H1 (cell line): ENCODE measurements around the gene NDUFA3. TPM values are rescaled to one million over a fixed set of nuclear protein-coding genes. Genes with fewer than 3 reads are reported as not detected.

Experiments used
- CTCF ChIA-PET: fragments of 300-600 bp; sonication (Branson Sonifier 250); formaldehyde crosslinking; loops from one replicate; lab custom pipeline; 2021; ENCODE audit not compliant: partially characterized antibody; lab: Charles Lee
- POLR2A ChIA-PET: fragments of 300-600 bp; sonication (Branson Sonifier 250); formaldehyde crosslinking; loops from one replicate; lab custom pipeline; 2021; ENCODE audit warnings: inconsistent platforms; ENCODE audit not compliant: partially characterized antibody; lab: Charles Lee
- DNase-seq, 2 experiments: peaks; one replicate each; pipeline versions ENCODE4 v3.0.0 to v3.0.0-alpha.2; 2010 to 2022; ENCODE audit warnings: low spot score in 2 of 2, low read depth in 1 of 2, mixed read lengths in 1 of 2
- FAIRE-seq: peaks from 2 replicates; lab custom pipeline; 2011; peaks lifted over from hg19 to GRCh38; lab: Jason Lieb, UNC
- H2AFZ ChIP-seq: 2 replicates; pipeline ENCODE4 v1.8.1; 2012; ENCODE audit warnings: low read length, inconsistent platforms
- H2AK5ac ChIP-seq: 2 replicates; pipeline ENCODE4 v1.6.1; 2013; ENCODE audit warnings: low read depth, low read length
- H2BK120ac ChIP-seq: replicated peaks from 2 replicates; pipeline ENCODE3; 2013; ENCODE audit warnings: low read depth, low read length, inconsistent platforms
- H2BK12ac ChIP-seq: 2 replicates; pipeline ENCODE4 v1.6.1; 2013; ENCODE audit warnings: low read depth, low read length
- H2BK15ac ChIP-seq: 2 replicates; pipeline ENCODE4 v1.6.1; 2013; ENCODE audit warnings: low read length
- H2BK20ac ChIP-seq: 2 replicates; pipeline ENCODE4 v1.6.1; 2013; ENCODE audit warnings: low read length
- H2BK5ac ChIP-seq: 2 replicates; pipeline ENCODE4 v1.6.1; 2013; ENCODE audit warnings: low read depth, low read length
- H3K14ac ChIP-seq: 2 replicates; pipeline ENCODE4 v1.6.1; 2013; ENCODE audit warnings: inconsistent platforms; ENCODE audit not compliant: insufficient read length
- H3K18ac ChIP-seq: 2 replicates; pipeline ENCODE4 v1.6.1; 2013; ENCODE audit warnings: low read length; ENCODE audit errors: extremely low read depth
- H3K23ac ChIP-seq: 2 replicates; pipeline ENCODE4 v1.6.1; 2013; ENCODE audit warnings: inconsistent platforms; ENCODE audit not compliant: insufficient read length
- H3K23me2 ChIP-seq: 2 replicates; pipeline ENCODE4 v1.6.1; 2013; ENCODE audit warnings: low read depth, low read length
- H3K27ac ChIP-seq: 2 replicates; pipeline ENCODE4 v1.6.1; 2011; ENCODE audit warnings: low read depth, low read length, inconsistent platforms
- H3K27me3 ChIP-seq, 4 experiments: replicated peaks in 1 of 4; 1 replicate in 1 of 4; 2 replicates in 3 of 4; pipeline versions ENCODE4 v1.6.1 to v1.8.1; 2011 to 2013; ENCODE audit warnings: low read length in 3 of 4, mild to moderate bottlenecking in 3 of 4, inconsistent platforms in 2 of 4, mixed read lengths in 2 of 4, moderate library complexity in 1 of 4; ENCODE audit not compliant: control insufficient read depth in 3 of 4, insufficient read depth in 3 of 4; ENCODE audit errors: extremely low read depth in 1 of 4
- H3K36me3 ChIP-seq, 4 experiments: 2 replicates each; pipeline versions ENCODE4 v1.6.1 to v1.8.1; 2011 to 2013; ENCODE audit warnings: mild to moderate bottlenecking in 4 of 4, low read length in 3 of 4, moderate library complexity in 2 of 4, control low read depth in 1 of 4, inconsistent platforms in 1 of 4; ENCODE audit not compliant: insufficient read depth in 4 of 4, control insufficient read depth in 2 of 4
- H3K4ac ChIP-seq: replicated peaks from 2 replicates; pipeline ENCODE3; 2013; ENCODE audit warnings: low read length, low read depth, mixed read lengths, inconsistent platforms; ENCODE audit not compliant: insufficient read length
- H3K4me1 ChIP-seq, 4 experiments: replicated peaks in 1 of 4; 1 replicate in 1 of 4; 2 replicates in 3 of 4; pipeline versions ENCODE4 v1.6.1 to v1.8.1; 2011 to 2013; ENCODE audit warnings: low read length in 3 of 4, inconsistent platforms in 2 of 4, mixed read lengths in 1 of 4; ENCODE audit not compliant: insufficient read depth in 4 of 4, control insufficient read depth in 3 of 4
- H3K4me2 ChIP-seq, 2 experiments: 2 replicates each; pipeline versions ENCODE4 v1.6.1 to v1.8.1; 2011 to 2013; ENCODE audit warnings: low read depth in 2 of 2, low read length in 2 of 2, control low read depth in 1 of 2, inconsistent platforms in 1 of 2, mild to moderate bottlenecking in 1 of 2; ENCODE audit not compliant: insufficient read depth in 1 of 2
- H3K4me3 ChIP-seq, 4 experiments: fragments of 200-600, 300-600 bp in 1 of 4; sonication (generic), shearing (Covaris generic), sonication (Bioruptor Twin) in 1 of 4; 2 replicates each; pipeline versions ENCODE4 v1.5.1 to v1.8.1; 2011 to 2016; ENCODE audit warnings: low read length in 4 of 4, low read depth in 3 of 4, control low read depth in 2 of 4, inconsistent platforms in 2 of 4, mild to moderate bottlenecking in 2 of 4, mixed read lengths in 1 of 4, moderate library complexity in 1 of 4; ENCODE audit not compliant: insufficient read depth in 2 of 4; ENCODE audit errors: extremely low read depth in 1 of 4
- H3K56ac ChIP-seq: replicated peaks from 2 replicates; pipeline ENCODE3; 2013; ENCODE audit warnings: low read depth, mild to moderate bottlenecking, mixed read lengths, low read length, inconsistent platforms; ENCODE audit not compliant: insufficient read length
- H3K79me1 ChIP-seq: 2 replicates; pipeline ENCODE4 v1.6.1; 2013; ENCODE audit warnings: low read depth, low read length, control low read depth
- H3K79me2 ChIP-seq, 2 experiments: 2 replicates each; pipeline versions ENCODE4 v1.6.1 to v1.8.1; 2012 to 2013; ENCODE audit warnings: low read length in 2 of 2, mild to moderate bottlenecking in 2 of 2, inconsistent platforms in 1 of 2; ENCODE audit not compliant: insufficient read depth in 2 of 2, control insufficient read depth in 1 of 2
- H3K9ac ChIP-seq, 4 experiments: replicated peaks in 1 of 4; 1 replicate in 1 of 4; 2 replicates in 3 of 4; pipeline versions ENCODE4 v1.6.1 to v1.8.1; 2011 to 2013; ENCODE audit warnings: low read depth in 3 of 4, low read length in 3 of 4, control low read depth in 2 of 4, mild to moderate bottlenecking in 2 of 4, moderate library complexity in 2 of 4, inconsistent platforms in 1 of 4; ENCODE audit errors: extremely low read depth in 1 of 4
- H3K9me3 ChIP-seq, 2 experiments: 2 replicates each; pipeline versions ENCODE4 v1.6.1 to v1.8.1; 2012 to 2013; ENCODE audit warnings: mild to moderate bottlenecking in 2 of 2, moderate library complexity in 2 of 2, control low read depth in 1 of 2, inconsistent platforms in 1 of 2, low read depth in 1 of 2, low read length in 1 of 2, mixed read lengths in 1 of 2; ENCODE audit not compliant: insufficient read depth in 2 of 2
- H4K20me1 ChIP-seq, 2 experiments: replicated peaks in 1 of 2; 2 replicates each; pipeline versions ENCODE3 to v1.8.1; 2011 to 2013; ENCODE audit warnings: inconsistent platforms in 2 of 2, low read length in 2 of 2, mild to moderate bottlenecking in 1 of 2; ENCODE audit not compliant: insufficient read depth in 2 of 2, control insufficient read depth in 1 of 2
- H4K5ac ChIP-seq: 2 replicates; pipeline ENCODE4 v1.6.1; 2013; ENCODE audit warnings: low read length, low read depth, mixed read lengths, inconsistent platforms; ENCODE audit not compliant: insufficient read length
- H4K8ac ChIP-seq: 2 replicates; pipeline ENCODE4 v1.8.0; 2013; ENCODE audit warnings: mild to moderate bottlenecking, moderate library complexity, low read length, inconsistent platforms; ENCODE audit not compliant: insufficient read depth; ENCODE audit errors: extremely low read depth
- H4K91ac ChIP-seq: replicated peaks from 2 replicates; pipeline ENCODE3; 2013; ENCODE audit warnings: low read length, mixed read lengths, inconsistent platforms; ENCODE audit not compliant: insufficient read length
- CHD2 ChIP-seq: IDR thresholded peaks from 2 replicates; pipeline ENCODE4 v1.6.1; 2012; ENCODE audit warnings: low read length, improper control_type of control experiment
- CREB1 ChIP-seq: IDR thresholded peaks from 2 replicates; pipeline ENCODE4 v1.6.1; 2012; ENCODE audit warnings: inconsistent platforms
- CTBP2 ChIP-seq: IDR thresholded peaks from 2 replicates; pipeline ENCODE4 v1.7.0; 2011; ENCODE audit warnings: borderline replicate concordance, mild to moderate bottlenecking, moderate library complexity, mixed read lengths, low read length; ENCODE audit not compliant: insufficient read depth, insufficient read length
- EZH2 ChIP-seq: fragments of 200-600 bp; sonication (generic); IDR thresholded peaks from 2 replicates; pipeline ENCODE4 v1.7.1; 2012; ENCODE audit warnings: low read depth, mild to moderate bottlenecking, moderate library complexity, low read length, inconsistent platforms; ENCODE audit not compliant: severe bottlenecking
- FOSL1 ChIP-seq: IDR thresholded peaks from 2 replicates; pipeline ENCODE4 v1.6.1; 2011; ENCODE audit warnings: mild to moderate bottlenecking, low read depth, low read length, moderate library complexity; ENCODE audit not compliant: insufficient read depth
- GABPA ChIP-seq: IDR thresholded peaks from 2 replicates; pipeline ENCODE4 v1.6.1; 2011; ENCODE audit warnings: mild to moderate bottlenecking, low read length, moderate library complexity, borderline replicate concordance; ENCODE audit not compliant: insufficient read depth
- GTF2F1 ChIP-seq: IDR thresholded peaks from 2 replicates; pipeline ENCODE4 v1.6.1; 2012; ENCODE audit warnings: low read depth, low read length, improper control_type of control experiment, borderline replicate concordance
- HDAC6 ChIP-seq: IDR thresholded peaks from one replicate; pipeline ENCODE4 v1.7.1; 2012; ENCODE audit warnings: low read depth, mild to moderate bottlenecking, inconsistent platforms, low read length, moderate library complexity
- RXRA ChIP-seq: IDR thresholded peaks from 2 replicates; pipeline ENCODE4 v1.6.1; 2011; ENCODE audit warnings: low read depth, mild to moderate bottlenecking, low read length, moderate library complexity; ENCODE audit not compliant: insufficient read depth
- SP1 ChIP-seq: IDR thresholded peaks from 2 replicates; pipeline ENCODE4 v1.6.1; 2011; ENCODE audit warnings: low read depth, low read length
- SP4 ChIP-seq: IDR thresholded peaks from 2 replicates; pipeline ENCODE4 v1.6.1; 2012; ENCODE audit warnings: low read length, inconsistent platforms
- TAF1 ChIP-seq: IDR thresholded peaks from 2 replicates; pipeline ENCODE4 v1.6.1; 2011; ENCODE audit warnings: mild to moderate bottlenecking, low read depth, low read length
- TBP ChIP-seq: IDR thresholded peaks from 2 replicates; pipeline ENCODE4 v1.6.1; 2011; ENCODE audit warnings: low read depth, low read length, improper control_type of control experiment
- WGBS, 2 experiments: shearing (Covaris generic) in 1 of 2; methylation state at CpG; one replicate each; pipeline versions ENCODE4 v1.1.6 to v1.1.7; 2013 to 2015; ENCODE audit warnings: low lambda C conversion rate in 2 of 2, mixed read lengths in 2 of 2, inconsistent platforms in 1 of 2, low coverage in 1 of 2, missing lambda C conversion rate in 1 of 2; ENCODE audit not compliant: insufficient replicate concordance in 2 of 2, insufficient coverage in 1 of 2, insufficient read length in 1 of 2; ENCODE audit errors: extremely low coverage in 1 of 2, missing lambda C conversion rate in 1 of 2; 5-methylcytosine and 5-hydroxymethylcytosine counted together
- polyA plus RNA-seq, 7 experiments: library from polyadenylated mRNA; depleted of rRNA in 3 of 7; stranded (reverse) in 5 of 7; unstranded in 2 of 7; fragments of >200 nt in 5 of 7; fragments of 200-250 nt in 2 of 7; gene quantifications; 1 replicate in 5 of 7; 2 replicates in 1 of 7; 4 replicates in 1 of 7; pipeline versions ENCODE4 v1.2.1 to v1.2.3, GENCODE V29; 2011 to 2013; ENCODE audit warnings: missing spikeins in 2 of 7, mixed read lengths in 2 of 7
- total RNA-seq: library from RNA; stranded (reverse); fragmentation: NEBNext Ultra II Directional; extraction: Animal tissue kit (Norgen Biotek cat#: 25700); gene quantifications from 2 replicates; pipeline ENCODE4 v1.2.1, GENCODE V29; 2021
- TF ChIP-seq, protein P1 (sequence below): IDR thresholded peaks from 2 replicates; pipeline ENCODE4 v1.6.1; 2011; ENCODE audit warnings: low read depth, mild to moderate bottlenecking, low read length; ENCODE audit not compliant: insufficient read depth

NDUFA3 gene
- total and polyA plus RNA-seq, 2 of the 8 experiments (the other 6 are each of a cell fraction or from before 2014, with no cell fraction given): 175 to 208 TPM

DNA sequence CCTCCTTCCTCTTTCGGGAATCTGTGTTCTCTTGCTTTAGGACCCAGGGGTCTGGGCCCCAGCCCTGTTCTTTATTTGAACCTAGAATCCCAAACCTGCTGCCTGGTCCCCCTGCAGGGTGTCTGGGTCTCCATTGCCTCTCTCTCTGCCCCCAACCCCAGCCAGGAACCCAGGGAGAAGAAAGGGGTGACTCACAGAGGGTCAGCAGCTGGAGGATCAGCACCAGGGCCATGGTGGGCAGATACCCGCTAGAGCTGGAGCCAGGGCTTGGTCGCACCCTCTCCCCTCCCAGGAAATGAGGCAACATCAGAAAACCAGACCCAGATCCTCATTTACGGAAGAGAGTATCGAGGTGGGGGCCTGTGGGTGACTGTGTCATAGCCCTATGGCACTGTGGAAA is 2.1 kb upstream of the NDUFA3 start, which contains the start of gene OSCAR:
OSCAR (minus strand) TSS at position 243 of the 400 bp plus-strand sequence; CDS start at position 232, 11 bp downstream.
- peaks cover 0 to 13% of the 10 kb centered on the region in 2 experiments; a peak in 2 of 4 replicates for H3K79me2 ChIP-seq
- no peak within 1 kb of the TSS for H3K23ac ChIP-seq
- H4K8ac ChIP-seq: no peak within 1 kb of the TSS
- H3K4me2 ChIP-seq: no peak within 1 kb of the TSS
- no peak within 1 kb of the TSS for H2BK120ac ChIP-seq
- H3K9me3 ChIP-seq: no peaks in the 10 kb centered on the region
- H3K4me1 ChIP-seq: peaks cover 0 to 5% (median 2%) of the 10 kb centered on the region in 4 experiments; a peak in 4 of 7 replicates
- no peak within 1 kb of the TSS for H4K5ac ChIP-seq
- H2AK5ac ChIP-seq: no peak within 1 kb of the TSS
- ChIA-PET POLR2A (interaction anchor here (1.0 kb wide), 1 partner anchor 14 kb away, joined by 5 read pairs; the partner anchor contains the start of gene TFPT), CTCF (interaction anchor here (0.6 kb wide), 2 partner anchors 69 to 1159 kb away, joined by 3 read pairs; no protein-coding TSS in a partner anchor)
- FAIRE-seq: no peak
- H3K79me1 ChIP-seq: no peaks in the 10 kb centered on the region; the same call in 1 of the 2 replicates
- no peak within 1 kb of the TSS for H3K56ac ChIP-seq
- no peak within 1 kb of the TSS for H2AFZ ChIP-seq
- WGBS, 2 experiments: 85% methylated on average over 5 of the region's 5 CpGs; no CpG with 5 or more reads in 1 of the 2 experiments
- no peak within 1 kb of the TSS for H2BK15ac ChIP-seq
- no peak for DNase-seq
- no peak within 1 kb of the TSS for H3K4me3 ChIP-seq
- peaks cover 17% of the 10 kb centered on the region for H3K23me2 ChIP-seq
- peaks cover 2 to 16% (median 8%) of the 10 kb centered on the region in 4 experiments; a peak in 6 of 7 replicates for H3K27me3 ChIP-seq
- H3K9ac ChIP-seq: no peak within 1 kb of the TSS
- H3K4ac ChIP-seq: no peak within 1 kb of the TSS
- peaks cover 0 to 3% of the 10 kb centered on the region in 2 experiments for H4K20me1 ChIP-seq
- H2BK12ac ChIP-seq: no peak within 1 kb of the TSS
- H3K27ac ChIP-seq: no peak within 1 kb of the TSS
- H3K18ac ChIP-seq: no peak within 1 kb of the TSS
- H3K14ac ChIP-seq: no peak within 1 kb of the TSS
- H4K91ac ChIP-seq: no peak within 1 kb of the TSS
- no peak within 1 kb of the TSS for H2BK20ac ChIP-seq
- no peak within 1 kb of the TSS for H2BK5ac ChIP-seq
- peaks cover 0 to 4% (median 2%) of the 10 kb centered on the region in 4 experiments; a peak in 4 of 8 replicates for H3K36me3 ChIP-seq
- TF ChIP-seq GABPA (no peak), CTBP2 (no peak), FOSL1 (no peak), SP4 (no peak), HDAC6 (no peak), TAF1 (no peak), SP1 (no peak), GTF2F1 (no peak), EZH2 (no peak), TBP (no peak), CHD2 (no peak), CREB1 (no peak), RXRA (no peak)
- TF ChIP-seq, protein P1, sequence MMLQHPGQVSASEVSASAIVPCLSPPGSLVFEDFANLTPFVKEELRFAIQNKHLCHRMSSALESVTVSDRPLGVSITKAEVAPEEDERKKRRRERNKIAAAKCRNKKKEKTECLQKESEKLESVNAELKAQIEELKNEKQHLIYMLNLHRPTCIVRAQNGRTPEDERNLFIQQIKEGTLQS: no peak
